Osteoblast (primary cell): ENCODE results near the gene PRRT4. TPM values are rescaled to one million over a fixed set of nuclear protein-coding genes. Genes with fewer than 3 reads are reported as not detected.

ENCODE experiments used
- DNase-seq: peaks from one replicate; pipeline ENCODE4 v3.0.0; 2011; ENCODE audit warnings: low spot score, mixed read lengths; ENCODE audit not compliant: insufficient read length; ENCODE audit errors: missing footprints
- H2AFZ ChIP-seq: 2 replicates; pipeline ENCODE4 v1.6.0; 2011; ENCODE audit warnings: mild to moderate bottlenecking, low read length
- H3K27ac ChIP-seq: 2 replicates; pipeline ENCODE4 v1.5.1; 2011; ENCODE audit warnings: mild to moderate bottlenecking, low read depth, low read length, moderate library complexity
- H3K27me3 ChIP-seq: 2 replicates; pipeline ENCODE4 v1.6.0; 2012; ENCODE audit warnings: mild to moderate bottlenecking, control low read depth, inconsistent platforms, low read length, moderate library complexity; ENCODE audit not compliant: insufficient read depth
- H3K36me3 ChIP-seq: 2 replicates; pipeline ENCODE4 v1.5.1; 2011; ENCODE audit warnings: mild to moderate bottlenecking, low read length, control low read depth, moderate library complexity; ENCODE audit not compliant: insufficient read depth
- H3K4me1 ChIP-seq: 2 replicates; pipeline ENCODE4 v1.5.1; 2011; ENCODE audit warnings: mild to moderate bottlenecking, low read length, control low read depth, moderate library complexity; ENCODE audit not compliant: insufficient read depth
- H3K4me2 ChIP-seq: 2 replicates; pipeline ENCODE4 v1.6.0; 2011; ENCODE audit warnings: mild to moderate bottlenecking, low read length; ENCODE audit not compliant: insufficient read depth
- H3K4me3 ChIP-seq: fragments of 200-600 bp; sonication (generic); 3 replicates; pipeline ENCODE4 v1.5.1; 2012; ENCODE audit warnings: mild to moderate bottlenecking, low read length, inconsistent platforms; ENCODE audit not compliant: insufficient read depth
- H3K79me2 ChIP-seq: 2 replicates; pipeline ENCODE4 v1.6.0; 2012; ENCODE audit warnings: mild to moderate bottlenecking, low read length, control low read depth, inconsistent platforms; ENCODE audit not compliant: insufficient read depth
- H3K9me3 ChIP-seq: 2 replicates; pipeline ENCODE4 v1.5.1; 2011; ENCODE audit warnings: low read depth, low read length, control low read depth
- H4K20me1 ChIP-seq: 2 replicates; pipeline ENCODE4 v1.6.0; 2012; ENCODE audit warnings: mild to moderate bottlenecking, low read length, control low read depth; ENCODE audit not compliant: insufficient read depth
- total RNA-seq: library from RNA; depleted of rRNA; stranded (reverse); fragments of >200 nt; gene quantifications from 2 replicates; pipeline ENCODE4 v1.2.3, GENCODE V29; 2012
- TF ChIP-seq, protein P1 (sequence below): IDR thresholded peaks from 2 replicates; pipeline ENCODE4 v1.5.1; 2011; ENCODE audit warnings: mild to moderate bottlenecking, low read depth, low read length, moderate library complexity; ENCODE audit errors: extremely low read depth

PRRT4 gene
- total RNA-seq, 1 donor: not detected

DNA sequence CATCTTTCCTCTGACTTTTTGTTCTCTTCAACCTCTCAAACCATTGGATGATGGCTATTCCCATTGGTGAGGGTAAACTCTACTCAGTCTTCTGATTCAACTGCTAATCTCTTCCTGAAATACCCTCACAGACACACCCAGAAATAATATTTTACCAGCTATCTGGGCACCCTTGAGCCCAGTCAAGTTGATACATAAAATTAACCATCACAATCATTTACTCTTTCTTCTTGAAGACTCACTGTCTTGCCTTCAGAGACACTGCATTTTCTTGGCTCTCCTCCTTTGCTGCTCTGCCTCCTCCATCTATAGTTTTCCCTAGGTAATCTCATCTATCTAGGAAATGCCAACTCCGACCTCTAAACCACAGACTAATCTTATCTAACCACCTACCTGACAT is 12.6 kb upstream of the PRRT4 start:
- TF ChIP-seq, protein P1, sequence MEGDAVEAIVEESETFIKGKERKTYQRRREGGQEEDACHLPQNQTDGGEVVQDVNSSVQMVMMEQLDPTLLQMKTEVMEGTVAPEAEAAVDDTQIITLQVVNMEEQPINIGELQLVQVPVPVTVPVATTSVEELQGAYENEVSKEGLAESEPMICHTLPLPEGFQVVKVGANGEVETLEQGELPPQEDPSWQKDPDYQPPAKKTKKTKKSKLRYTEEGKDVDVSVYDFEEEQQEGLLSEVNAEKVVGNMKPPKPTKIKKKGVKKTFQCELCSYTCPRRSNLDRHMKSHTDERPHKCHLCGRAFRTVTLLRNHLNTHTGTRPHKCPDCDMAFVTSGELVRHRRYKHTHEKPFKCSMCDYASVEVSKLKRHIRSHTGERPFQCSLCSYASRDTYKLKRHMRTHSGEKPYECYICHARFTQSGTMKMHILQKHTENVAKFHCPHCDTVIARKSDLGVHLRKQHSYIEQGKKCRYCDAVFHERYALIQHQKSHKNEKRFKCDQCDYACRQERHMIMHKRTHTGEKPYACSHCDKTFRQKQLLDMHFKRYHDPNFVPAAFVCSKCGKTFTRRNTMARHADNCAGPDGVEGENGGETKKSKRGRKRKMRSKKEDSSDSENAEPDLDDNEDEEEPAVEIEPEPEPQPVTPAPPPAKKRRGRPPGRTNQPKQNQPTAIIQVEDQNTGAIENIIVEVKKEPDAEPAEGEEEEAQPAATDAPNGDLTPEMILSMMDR: no peak
- Histone ChIP-seq H3K36me3 (no peaks in the 10 kb centered on the region), H2AFZ (no peak overlapping the region), H3K4me2 (no peak overlapping the region), H3K4me1 (no peaks in the 10 kb centered on the region), H3K4me3 (no peak overlapping the region), H3K79me2 (no peaks in the 10 kb centered on the region), H4K20me1 (no peaks in the 10 kb centered on the region), H3K27ac (no peak overlapping the region), H3K27me3 (peaks cover 18% of the 10 kb centered on the region), H3K9me3 (no peaks in the 10 kb centered on the region)
- no peak for DNase-seq

DNA sequence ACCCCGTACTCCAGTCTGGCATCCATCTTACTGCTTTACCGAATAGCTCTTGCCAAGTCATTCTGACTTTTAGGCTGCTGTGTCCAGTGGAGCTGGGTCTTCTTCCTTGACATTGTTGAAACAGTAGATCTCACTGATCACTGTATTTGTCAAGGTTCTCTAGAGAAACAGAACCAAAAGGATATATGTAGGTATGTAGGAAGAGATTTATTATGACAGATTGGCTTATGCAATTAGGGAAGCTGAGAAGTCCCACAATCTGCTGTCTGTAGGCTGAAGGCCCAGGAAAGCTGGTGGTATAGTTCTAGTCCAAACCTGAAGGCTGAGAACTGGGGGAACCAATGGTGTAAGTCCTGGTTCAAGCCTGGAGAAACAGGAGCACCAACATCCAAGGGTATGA is 12.1 kb upstream of the PRRT4 start:
- H3K79me2 ChIP-seq: no peaks in the 10 kb centered on the region
- H4K20me1 ChIP-seq: no peaks in the 10 kb centered on the region
- H3K27ac ChIP-seq: no peak overlapping the region
- no peaks in the 10 kb centered on the region for H3K36me3 ChIP-seq
- no peaks in the 10 kb centered on the region for H3K4me1 ChIP-seq
- H3K4me3 ChIP-seq: no peak overlapping the region
- DNase-seq: no peak
- H3K9me3 ChIP-seq: no peaks in the 10 kb centered on the region
- no peak overlapping the region for H2AFZ ChIP-seq
- peaks cover 14% of the 10 kb centered on the region for H3K27me3 ChIP-seq
- TF ChIP-seq, protein P1: no peak
- H3K4me2 ChIP-seq: no peak overlapping the region

DNA sequence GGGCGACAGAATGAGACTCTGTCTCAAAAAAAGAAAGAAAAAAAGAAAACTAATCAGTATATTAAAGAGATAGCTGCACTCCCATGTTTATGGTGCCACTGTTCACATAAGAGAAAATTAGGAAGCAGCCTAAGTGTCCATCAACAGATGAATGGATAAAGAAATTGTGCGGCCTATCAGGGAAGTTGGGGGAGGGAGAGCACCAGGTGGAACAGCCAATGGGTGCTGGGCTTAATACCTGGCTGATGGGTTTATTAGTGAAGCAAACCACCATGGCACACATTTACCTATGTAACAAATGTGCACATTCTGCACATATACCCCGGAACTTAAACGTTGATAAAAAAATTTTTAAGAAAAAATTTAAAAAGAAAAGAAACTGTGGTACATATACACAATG is 9.0 kb upstream of the PRRT4 start:
- no peak for DNase-seq
- H3K4me1 ChIP-seq: no peaks in the 10 kb centered on the region
- TF ChIP-seq, protein P1: no peak
- H4K20me1 ChIP-seq: no peaks in the 10 kb centered on the region
- H3K36me3 ChIP-seq: no peaks in the 10 kb centered on the region
- H3K4me3 ChIP-seq: no peak overlapping the region
- no peak overlapping the region for H3K27ac ChIP-seq
- H3K9me3 ChIP-seq: no peaks in the 10 kb centered on the region
- peaks cover 30% of the 10 kb centered on the region for H3K27me3 ChIP-seq
- H2AFZ ChIP-seq: no peak overlapping the region
- H3K4me2 ChIP-seq: no peak overlapping the region
- no peaks in the 10 kb centered on the region for H3K79me2 ChIP-seq

DNA sequence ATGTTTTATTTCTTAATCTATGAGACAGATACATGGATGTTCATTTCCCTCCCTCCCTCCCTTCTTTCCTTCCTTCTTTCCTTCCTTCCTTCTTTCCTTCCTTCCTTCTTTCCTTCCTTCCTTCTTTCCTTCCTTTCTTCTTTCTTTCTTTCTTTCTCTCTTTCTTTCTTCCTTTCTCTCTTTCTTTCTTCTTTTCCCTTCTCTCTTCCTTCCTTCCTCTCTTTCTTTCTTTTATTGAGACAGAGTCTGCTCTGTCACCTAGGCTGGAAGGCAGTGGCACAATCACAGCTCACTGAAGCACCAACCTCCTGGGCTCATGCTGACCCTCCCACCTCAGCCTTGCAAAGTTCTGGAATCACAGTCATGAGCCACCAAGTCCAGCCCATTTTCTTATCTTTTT is 5.5 kb upstream of the PRRT4 start:
- DNase-seq: no peak
- peaks cover 57% of the 10 kb centered on the region for H3K27me3 ChIP-seq

More for the DNA sequence above, 5.5 kb upstream of the PRRT4 start:
- Histone ChIP-seq H4K20me1 (no peaks in the 10 kb centered on the region), H3K9me3 (no peaks in the 10 kb centered on the region), H3K4me1 (peaks cover under 1% of the 10 kb centered on the region), H3K27ac (no peak overlapping the region), H3K4me3 (no peak overlapping the region), H2AFZ (no peak overlapping the region), H3K36me3 (no peaks in the 10 kb centered on the region), H3K79me2 (no peaks in the 10 kb centered on the region), H3K4me2 (no peak overlapping the region)
- TF ChIP-seq, protein P1: no peak
